ENCODE data around the gene DDX52.

DNA sequence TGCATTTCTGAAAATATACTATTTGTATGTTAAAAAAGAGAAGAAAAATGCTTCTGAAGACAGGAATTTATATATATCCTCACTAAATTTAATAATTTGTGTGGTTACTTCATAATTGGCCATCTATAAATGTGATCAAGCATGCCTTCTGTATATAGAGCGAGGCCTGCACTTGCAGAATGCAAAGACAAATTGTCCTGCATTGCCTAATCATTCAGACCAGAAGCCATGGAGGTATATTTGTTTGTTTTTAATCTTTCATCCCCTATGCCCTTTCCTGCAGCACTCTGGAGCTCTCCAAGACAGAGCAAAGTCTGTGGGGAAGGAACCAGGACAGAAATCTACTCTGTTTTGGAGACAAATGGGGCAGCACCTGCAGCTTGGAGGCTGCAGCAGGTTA is 23.8 kb upstream of the DDX52 start:
- TF ChIP-seq GATA3 (IDR thresholded peaks at IDR 0.05; ENCODE audit: low read depth, low read length) (no peak), GATA2 (IDR thresholded peaks at IDR 0.05; ENCODE audit: low read depth, low read length) (no peak)
